ENCODE data around the gene GAD2.

DNA sequence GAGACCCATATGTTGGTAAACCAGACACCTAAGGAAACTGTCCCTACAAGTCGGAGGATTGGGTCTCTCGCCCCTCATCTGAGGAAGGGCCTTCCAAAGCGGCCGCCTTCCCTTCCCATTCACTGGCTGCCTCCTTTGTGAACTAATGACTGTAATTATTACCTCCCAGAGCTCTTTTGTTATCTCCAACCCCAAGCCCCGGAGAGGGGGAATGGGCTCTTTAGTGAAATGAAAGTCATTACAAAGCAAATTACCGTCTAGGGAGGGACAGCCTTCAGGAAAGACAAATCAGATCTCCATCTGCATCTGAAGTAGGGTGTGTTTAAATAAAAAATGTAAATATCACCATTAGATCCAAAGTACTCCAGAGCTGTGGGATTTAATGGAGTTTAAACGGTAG, 2.6 kb upstream of the GAD2 start:
- TF ChIP-seq, protein P1, sequence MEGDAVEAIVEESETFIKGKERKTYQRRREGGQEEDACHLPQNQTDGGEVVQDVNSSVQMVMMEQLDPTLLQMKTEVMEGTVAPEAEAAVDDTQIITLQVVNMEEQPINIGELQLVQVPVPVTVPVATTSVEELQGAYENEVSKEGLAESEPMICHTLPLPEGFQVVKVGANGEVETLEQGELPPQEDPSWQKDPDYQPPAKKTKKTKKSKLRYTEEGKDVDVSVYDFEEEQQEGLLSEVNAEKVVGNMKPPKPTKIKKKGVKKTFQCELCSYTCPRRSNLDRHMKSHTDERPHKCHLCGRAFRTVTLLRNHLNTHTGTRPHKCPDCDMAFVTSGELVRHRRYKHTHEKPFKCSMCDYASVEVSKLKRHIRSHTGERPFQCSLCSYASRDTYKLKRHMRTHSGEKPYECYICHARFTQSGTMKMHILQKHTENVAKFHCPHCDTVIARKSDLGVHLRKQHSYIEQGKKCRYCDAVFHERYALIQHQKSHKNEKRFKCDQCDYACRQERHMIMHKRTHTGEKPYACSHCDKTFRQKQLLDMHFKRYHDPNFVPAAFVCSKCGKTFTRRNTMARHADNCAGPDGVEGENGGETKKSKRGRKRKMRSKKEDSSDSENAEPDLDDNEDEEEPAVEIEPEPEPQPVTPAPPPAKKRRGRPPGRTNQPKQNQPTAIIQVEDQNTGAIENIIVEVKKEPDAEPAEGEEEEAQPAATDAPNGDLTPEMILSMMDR (conservative IDR thresholded peaks at IDR 0.05; ENCODE audit: low read length) = no peak
- no peak for TF ChIP-seq EZH2phosphoT487 (IDR thresholded peaks at IDR 0.05; ENCODE audit: borderline replicate concordance, low read depth, low read length)

Data from OCI-LY7 (cell line).